Measurements from ENCODE around the gene AK8.
"Not testable (repeated sequence)": the region's sequence is repeated elsewhere in the genome, so short reads cannot be mapped to it uniquely, and the experiment has no call there.

AK8 gene

DNA sequence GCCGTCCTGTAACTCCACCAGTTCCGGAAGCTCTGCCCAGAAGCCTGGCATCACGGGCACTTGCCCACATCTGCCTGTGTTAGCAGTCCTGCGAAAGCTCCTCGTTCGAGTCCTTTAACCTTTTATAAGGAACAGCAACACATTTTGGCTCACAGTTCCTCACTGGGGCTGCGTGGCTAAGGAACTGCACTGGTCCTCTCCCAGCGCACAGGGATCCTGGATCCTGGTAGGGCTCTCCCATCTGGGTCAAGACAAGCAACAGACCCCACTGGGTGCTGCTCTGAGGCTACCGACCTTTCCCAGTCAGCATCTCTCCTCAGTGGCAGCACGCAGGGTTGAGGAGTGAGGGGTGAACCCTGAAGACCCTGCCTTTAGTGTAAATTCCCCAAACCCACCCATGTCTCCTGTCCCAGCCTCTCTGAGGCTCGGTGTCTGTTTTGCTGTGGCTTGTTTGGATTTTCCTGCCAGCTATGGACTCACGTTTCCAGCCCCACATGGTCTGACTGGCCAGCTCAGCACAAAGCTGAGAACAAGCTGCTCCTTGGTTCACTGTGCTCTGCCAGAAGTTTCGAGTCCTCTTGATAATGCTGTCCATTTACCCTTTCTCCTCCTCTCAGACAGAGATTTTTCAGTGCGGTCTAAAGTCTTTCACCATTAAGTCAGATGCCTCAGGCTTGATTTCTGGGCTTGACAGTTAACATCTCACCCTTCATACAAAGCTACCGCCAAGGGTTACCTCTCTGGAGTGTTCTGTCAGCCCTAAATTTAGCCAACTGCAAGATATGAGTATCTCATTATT, 80.0 kb downstream of the AK8 start:
- no peak for DNase-seq (ENCODE audit: low read depth)

DNA sequence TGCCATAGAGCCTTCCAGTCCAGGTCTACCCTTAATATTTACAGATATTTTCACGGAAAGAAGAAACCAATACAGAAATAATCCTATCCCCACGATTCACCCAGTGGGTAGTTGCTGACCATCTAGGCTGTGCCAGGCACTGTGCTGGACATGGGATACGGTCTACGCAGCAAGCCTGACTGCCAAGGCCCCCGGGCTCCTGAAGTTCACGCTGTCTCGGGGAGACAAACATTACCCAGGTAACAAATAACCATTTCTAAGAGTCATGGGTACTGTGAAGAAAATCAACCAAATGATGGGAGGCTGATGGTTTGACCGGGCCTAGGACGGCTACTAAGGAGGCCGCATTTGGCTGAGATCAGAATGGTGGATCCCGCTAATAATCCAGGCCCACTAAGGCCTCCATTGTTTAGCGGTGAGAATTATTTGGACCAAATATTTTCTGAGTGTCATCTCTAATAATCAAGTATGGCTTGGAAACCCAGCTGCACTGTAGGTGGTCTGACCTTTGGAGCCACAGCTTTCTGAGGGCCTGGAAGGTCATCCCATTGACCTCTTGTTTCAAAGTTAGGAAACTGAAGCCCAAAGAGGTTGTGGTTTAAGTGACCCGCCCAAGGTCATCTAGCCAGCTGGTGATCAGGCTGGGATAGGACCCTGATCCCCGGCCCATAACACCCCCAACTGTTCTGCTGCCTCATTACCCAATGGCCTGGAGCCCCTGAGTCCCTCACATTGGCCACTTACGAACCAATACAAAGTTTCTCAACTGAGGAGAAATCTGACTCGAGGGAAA, 82.4 kb downstream of the AK8 start:
- no peak for DNase-seq (ENCODE audit: low read depth)

DNA sequence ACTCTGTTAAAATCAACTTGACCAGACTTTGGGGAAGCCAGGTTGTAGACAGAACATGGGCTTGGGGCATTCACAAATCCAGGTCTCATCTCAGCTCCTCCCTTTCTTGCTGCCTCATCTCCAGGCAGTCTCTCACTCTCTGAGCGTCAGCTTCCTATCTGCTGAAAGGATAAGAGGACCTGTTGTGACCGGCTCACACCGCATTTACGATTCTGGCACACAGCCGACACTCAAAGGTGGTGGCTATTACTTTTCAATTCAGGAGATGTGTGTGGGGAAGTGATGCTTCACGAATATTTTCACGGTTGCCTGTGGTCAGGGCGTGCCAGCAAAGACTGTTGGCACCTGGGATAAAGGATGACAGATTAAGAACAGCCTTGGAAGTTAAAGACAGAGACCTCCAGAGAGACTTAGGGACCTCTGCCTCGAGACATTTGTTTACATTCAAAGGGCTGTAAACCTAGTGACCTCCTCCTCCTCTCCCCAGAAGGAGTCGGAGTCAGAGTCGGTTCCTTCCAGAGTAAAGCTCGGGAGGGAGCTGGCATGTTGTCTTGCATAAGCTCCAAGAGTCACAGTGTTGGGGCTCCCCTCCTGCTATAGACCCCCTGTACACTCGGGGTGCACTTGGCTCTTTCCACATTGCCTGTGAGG, 83.2 kb downstream of the AK8 start:
- no peak for DNase-seq (ENCODE audit: low read depth)

DNA sequence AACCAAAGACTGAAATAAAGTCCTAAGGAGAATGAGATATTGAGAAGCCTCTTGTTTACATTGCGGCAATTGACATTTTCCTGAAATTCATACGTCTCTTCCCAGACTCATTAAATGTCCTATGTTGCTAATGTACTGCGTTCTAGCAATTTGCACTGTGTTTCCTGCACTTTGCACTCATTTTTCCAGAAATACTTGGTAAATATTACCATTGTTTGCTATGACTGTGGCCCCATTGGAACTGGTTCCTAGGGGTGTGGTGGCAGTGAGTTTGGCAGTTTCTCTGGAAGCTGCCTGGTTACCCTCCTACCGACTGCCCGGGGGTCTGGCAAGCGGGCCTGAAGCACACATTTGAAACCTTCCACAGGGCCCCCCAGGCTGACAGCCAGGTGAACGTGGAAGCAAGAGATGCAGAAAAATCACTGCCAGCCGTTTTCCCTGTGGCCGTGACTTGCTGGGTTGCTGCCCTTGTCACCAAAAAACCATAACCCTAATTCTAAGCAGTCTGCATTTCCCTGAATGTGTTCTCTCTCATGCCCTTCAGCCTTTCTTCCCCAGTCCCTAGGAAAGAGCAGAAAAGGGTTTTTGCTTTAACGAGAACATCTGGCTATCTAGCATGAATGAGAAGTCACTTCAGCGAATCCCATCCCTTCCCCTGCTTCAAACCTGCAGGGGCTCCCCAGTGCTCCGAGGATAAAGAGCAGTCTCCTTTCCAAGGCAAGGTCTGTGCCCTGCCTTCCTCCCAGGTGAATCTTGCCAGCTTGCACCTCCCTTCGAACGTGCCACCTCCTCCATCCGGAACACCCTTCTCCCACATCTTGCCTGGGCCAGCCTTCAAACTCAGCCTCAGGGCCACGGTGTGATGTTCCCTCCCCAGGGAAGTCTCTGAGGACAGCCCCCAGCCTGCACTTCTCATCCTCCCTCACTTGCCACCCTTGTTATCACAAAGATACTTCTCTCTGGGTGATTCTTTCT, 84.2 kb downstream of the AK8 start:
- DNase-seq (ENCODE audit: low read depth), result no peak

DNA sequence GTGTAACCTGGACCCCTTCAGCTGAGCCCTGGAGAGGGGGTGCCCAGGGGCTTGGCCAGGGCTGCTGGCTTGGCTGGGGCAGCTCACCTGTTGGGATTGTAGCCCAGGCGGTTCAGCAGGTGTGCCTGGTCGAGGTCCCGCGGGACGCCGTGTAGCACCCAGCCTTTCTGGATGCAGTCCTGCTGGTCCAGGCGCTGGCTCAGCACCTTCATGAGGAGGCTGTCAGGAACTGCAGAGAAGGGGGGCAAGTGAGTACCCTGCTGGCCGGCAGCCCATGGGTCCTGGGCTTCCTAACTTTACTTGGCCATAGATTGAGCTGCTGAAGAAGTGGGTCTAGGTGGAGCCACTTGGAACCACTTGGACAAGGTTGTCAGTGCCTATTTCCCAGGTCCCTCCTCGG, 85.5 kb downstream of the AK8 start:
- DNase-seq (ENCODE audit: low read depth), result no peak

DNA sequence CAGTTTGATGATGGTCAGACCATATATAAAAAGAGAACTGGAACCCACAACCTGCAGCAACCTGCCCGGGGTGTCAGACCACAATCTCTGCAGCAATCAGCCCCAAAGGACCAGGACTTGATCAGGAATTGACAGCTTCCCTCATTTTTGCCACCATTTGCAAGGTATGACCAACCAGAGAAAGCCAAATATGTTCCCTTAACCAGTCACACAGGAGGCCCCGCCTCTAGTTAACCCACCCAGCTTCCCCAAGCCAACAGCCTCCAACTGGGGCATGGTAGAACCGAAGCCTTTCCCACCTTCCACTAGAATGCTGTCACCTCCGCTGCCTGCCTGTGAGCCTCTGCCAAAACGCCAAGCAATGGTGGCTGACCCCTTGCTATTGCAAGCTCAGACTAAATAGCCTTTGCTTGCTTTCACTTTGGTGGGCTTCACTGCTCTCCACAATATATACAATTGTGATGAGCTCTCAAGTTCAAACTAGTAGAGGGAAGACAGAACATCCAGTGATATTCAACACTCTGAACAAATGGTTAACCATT, 86.3 kb downstream of the AK8 start:
- no peak for DNase-seq (ENCODE audit: low read depth)

DNA sequence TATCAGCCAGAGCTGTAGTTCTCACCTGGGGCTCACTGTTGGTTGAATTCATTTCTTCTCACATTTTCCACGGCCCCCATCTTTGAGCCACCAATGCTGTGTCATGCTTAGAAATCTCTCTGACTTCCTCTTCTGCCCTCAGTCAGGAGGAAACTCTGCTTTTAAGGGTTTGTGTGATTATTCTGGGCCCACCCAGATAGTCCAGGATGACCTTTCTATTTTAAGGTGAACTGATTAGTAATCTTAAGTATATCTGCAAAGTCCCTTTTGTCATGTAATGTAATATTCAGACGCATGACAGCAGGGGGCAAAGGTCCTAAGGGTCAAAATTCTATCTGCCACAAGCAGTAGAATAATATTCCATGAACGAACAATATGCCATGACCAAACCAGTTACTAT, 88.4 kb downstream of the AK8 start:
- DNase-seq (ENCODE audit: low read depth), result no peak

DNA sequence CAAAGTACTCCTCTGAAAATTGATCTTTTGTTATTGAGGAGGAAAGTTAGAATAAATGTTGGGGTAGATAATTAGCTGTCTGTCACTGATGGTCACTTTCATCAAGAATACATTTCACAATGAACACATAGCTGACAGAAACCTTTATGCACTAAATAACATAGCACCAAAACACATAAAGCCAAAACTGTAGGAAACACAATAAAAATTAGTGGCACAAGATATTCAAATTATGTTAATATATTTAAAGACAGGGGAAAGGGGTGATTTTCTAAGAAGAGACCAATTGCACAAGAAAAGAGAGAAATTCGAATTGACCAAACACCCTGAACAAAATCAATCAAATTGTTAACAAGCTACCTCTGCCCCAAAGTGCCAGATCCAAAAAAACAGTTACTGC, 89.7 kb downstream of the AK8 start:
- no peak for DNase-seq (ENCODE audit: low read depth)

DNA sequence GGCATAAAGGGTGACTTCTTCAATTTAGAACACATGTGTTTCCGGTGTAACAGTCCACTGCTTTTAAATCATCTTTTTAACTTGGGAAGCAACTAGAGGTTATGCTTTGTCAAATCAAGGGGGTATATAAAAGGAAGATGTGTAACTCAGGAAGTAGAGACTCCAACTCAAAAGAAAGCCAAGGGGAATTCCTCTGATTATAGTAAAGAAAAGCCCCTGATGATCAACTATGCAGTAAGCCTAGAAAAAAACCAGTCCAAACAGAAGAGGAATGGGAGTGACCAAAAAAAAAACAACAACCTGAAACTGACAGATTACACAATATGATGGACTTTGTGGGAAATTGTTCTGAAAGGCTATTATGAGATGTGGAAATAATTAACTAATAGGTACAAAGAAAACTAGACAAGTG, 90.3 kb downstream of the AK8 start:
- no peak for DNase-seq (ENCODE audit: low read depth)

DNA sequence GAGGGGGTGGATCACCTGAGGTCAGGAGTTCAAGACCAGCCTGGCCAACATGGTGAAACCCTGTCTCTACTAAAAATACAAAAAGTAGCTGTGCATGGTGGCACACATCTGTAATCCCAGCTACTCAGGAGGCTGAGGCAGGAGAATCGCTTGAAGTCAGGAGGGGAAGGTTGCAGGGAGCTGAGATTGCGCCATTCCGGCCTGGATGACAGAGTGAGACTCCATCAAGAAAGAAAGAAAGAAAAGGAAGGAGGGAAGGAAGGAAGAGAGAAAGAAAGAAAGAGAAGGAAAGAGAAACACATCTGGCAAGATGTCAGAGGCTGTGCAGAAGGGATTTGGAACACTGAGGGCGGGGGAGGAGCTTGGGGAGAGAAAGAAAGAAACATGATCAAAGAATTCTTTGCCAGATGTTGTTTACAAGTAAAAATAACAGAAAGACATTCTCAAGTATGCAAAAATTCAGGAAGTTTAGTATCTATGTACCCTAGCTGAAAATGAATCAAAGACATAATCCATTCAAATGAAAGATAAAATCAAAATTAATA, 93.7 kb downstream of the AK8 start:
- no peak for DNase-seq (ENCODE audit: low read depth)

DNA sequence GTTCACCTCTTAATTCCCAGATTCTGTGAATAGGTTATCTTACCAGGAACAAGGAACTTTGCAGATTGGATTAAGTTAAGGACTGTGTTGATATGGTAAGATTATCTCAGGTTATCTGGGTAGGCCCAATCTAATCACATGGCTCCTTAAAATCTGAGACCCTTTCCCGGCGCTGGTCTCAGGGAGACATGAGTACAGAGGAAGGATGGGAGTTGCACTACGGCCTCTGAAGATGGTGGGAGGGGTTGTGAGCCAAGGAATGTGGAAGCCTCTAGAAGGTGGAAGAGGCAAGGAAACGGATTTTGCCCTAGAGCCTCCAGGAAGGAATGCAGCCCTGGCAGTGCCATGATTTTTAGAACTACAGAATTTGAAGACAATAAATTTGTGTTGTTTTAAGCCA, 95.1 kb downstream of the AK8 start:
- DNase-seq (ENCODE audit: low read depth), result no peak

DNA sequence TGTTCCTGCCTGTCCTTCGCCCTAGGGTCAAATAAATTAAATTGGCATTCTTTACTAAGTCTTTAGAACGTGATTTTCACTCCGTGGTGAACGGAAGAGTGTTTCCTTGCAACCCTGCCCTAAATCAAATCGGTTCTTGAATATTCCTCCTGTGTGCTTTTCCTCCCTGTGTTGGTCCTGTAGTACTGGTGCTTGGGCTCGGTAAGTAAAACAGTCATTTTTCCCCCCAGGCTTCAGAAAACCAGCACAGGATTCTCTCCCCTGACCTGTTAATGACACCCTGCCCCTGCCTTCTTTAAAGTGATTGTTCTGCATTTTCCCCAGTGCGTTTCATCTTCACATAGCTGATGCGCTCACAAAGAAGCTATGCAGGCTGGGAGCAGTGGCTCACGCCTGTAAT, 96.0 kb downstream of the AK8 start:
- no peak for DNase-seq (ENCODE audit: low read depth)

DNA sequence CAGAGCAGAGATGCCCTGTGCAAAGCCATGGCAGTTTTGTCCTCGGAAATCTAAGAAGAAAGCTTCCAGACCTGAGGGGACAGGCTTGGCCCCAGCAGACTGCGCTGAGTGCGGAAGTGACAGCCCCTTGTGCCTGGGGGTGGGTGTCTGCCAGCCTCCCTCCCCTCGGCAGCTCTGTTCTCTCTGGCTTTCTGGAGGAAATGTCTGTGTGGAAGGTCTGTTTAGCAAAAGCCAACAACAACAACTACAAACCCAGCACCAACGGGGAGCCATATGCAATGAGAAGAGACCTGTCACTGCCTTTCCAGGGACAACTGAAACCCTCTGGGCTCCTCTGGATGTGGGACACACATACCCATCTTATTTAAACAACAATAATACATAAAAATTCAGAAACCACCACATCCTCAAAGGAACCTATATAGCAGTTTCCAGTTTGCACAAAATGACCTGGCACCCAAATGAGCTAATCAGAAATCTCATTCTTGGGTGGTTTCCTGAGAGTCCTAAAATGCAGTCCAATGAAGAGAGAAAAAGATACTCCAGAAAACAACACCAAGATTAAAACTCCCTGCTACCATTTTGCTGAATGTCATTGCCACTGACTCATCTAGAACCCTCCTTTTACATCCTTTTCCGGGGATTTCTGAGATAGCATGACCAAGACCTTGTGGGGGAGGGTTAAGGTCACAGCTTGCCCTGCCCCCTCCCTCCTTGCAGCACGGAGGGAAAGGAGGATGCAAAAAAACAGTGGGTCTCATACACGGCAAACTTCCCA, 97.7 kb downstream of the AK8 start:
- DNase-seq (ENCODE audit: low read depth), result no peak

DNA sequence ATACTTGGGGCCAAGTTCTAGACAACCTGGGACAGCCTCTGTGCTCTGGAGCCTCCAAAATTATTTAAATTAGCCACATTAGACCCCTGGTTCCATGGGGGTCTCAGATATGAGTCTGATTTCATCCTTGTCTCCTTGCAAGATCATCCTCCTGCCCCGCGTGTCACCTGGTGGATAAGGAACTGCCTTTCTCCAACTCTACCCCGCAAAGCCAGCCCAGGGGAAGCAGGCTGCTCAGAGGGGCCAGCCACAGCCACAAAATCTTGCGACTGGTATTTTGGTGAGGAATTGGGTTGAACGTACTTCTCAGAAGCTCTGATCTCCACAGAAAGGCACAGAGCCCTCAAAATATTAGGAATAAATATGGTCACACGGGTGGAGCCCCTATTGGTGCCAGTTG, 101.2 kb downstream of the AK8 start:
- DNase-seq (ENCODE audit: low read depth), result no peak

DNA sequence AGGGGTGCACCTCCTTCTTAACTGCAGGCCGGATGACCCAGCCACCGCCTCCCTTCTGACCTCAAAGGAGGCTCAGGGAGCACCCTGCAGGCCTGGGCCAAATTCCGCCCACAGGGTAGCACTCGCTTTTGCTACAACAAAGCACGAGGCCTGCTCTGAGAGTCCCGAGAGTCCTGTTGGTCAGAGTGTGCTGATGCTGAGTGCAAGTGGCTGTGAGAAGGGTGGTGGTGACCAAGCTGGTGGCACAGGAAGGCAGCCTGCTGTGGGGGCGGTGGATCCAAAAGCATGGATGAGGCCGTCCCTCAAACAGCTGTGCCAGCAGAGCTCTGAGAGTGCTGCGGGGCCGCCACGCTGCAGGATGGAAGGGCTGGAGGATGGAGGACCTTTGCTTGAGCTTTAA, 101.8 kb downstream of the AK8 start:
- no peak for DNase-seq (ENCODE audit: low read depth)

DNA sequence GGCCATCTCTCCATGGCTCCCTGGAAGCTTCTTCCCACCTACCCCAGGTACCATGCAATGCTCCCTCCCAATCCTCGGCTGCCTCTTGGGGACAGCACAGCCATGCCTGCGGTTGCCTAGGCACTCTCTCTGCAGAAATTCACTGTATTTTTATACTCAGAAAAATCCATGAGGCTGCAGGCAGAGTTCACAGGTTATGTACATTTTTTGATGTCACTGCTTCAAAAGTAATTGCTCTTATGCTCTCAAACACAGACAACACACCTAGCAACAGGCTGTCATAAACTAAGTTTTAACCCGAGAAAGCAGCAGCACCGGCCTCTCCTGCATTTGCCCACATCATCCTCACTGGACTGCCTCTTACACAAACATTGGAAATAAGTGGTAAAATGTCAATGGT, 102.4 kb downstream of the AK8 start:
- no peak for DNase-seq (ENCODE audit: low read depth)

DNA sequence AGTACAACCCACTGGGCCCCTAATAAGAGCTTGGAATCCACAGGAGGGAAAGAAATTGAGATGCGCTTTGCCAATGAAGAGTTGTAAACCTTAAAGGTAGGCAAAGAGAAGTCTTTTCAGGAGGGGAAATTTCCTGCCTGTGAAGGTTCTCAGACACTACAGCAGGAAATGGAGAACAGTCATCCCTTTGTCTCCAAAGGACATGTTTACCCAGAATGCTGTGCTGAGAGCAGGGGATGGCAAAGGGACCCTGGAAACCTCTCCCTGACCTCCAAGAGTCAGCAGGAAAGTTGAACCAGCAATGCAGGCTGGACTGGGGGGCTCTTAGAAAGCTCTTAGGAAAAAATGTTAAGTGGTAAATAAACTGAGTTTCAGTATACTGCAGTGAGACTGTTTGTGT, 103.2 kb downstream of the AK8 start:
- no peak for DNase-seq (ENCODE audit: low read depth)

DNA sequence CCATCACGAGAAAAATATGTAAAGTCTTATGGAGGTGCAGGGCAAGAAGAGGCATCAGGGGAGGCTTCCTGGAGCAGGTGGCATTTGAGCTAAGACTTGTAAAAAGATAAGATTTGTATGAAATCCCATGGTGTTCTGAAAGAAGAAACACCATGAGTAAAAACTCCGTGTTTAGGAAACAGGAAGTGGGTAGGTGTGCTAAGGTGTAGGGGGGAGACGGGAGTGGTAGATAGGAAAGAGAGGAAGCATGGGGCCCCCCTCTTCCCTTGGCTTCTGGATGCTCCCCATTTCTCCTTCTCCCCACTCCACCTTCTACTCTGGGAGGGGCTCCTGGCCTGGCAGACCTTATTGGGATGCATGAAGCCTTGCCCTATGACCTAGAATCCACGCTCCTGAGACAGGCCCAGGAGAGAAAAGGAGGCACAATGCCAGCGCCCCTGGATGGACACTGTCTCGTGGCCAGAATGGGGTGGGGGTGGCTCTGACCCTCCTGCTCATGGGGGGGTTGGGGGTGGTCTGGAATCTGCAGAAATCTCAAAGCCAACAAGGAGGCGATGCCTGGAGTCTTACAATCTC, 104.2 kb downstream of the AK8 start:
- no peak for DNase-seq (ENCODE audit: low read depth)

DNA sequence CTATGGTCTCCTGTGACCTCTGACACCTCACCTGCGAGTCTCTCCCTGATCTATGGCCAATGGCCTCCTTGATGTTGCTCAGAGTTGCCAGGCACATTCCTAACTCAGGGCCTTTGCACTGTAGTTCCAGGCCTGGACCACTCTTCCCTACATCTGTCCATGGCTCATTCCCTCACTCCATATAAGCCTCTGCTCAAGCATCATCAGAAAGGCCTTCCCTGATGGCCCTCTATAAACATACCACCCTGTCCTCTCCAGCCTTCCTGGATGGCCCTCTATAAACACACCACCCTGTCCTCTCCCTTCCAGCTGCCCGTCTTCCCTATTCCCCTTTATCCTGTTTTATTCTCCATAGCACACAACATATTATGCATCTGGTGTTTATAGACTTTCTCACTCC, 105.0 kb downstream of the AK8 start:
- no peak for DNase-seq (ENCODE audit: low read depth)

DNA sequence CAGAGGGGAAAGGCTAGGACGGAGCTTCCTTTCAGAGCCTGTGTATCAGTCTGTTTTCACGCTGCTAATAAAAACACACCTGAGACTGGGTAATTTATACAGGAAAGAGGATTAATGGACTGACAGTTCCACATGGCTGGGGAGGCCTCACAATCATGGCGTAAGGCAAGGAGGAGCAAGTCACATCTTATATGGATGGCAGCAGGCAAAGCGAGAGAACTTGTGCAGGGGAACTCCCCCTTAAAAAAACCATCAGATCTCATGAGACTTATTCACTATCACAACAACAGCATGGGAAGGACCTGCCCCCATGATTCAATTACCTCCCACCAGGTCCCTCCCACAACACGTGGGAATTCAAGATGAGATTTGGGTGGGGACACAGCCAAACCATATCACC, 106.3 kb downstream of the AK8 start:
- DNase-seq (ENCODE audit: low read depth), result not testable (repeated sequence)

Measured in GM04504 (cell line).